Amniotic stem cell (primary cell): ENCODE data around the gene DCT.

Experiments
- DNase-seq: peaks from one replicate; lab custom pipeline; 2025; lab: John Stamatoyannopoulos, UW

DCT gene

GRCh38 chr13:94395860-94396259 lies 83.6 kb downstream of the DCT start:
- no peak for DNase-seq

GRCh38 chr13:94394723-94395122 lies 84.8 kb downstream of the DCT start:
- DNase-seq: no peak

DNA sequence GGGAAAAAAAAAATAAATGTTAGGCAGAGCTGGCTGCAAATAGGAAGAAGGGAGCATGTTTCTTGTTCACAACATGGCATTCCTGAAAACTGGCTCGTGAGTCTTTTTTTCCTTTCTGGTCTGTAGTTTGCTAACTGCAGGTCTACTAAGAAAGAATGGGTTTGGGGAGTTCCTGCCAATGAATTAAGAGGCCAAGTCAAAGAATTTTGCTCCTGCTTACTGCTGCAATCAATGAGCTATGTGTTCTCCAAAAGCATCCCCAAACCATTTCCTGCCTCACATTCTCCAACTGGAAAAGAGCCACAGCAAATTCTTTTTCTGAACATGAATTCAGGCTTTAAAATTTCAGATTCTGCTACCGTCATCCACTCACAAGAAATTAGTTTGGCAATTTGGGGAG lies 88.6 kb downstream of the DCT start:
- no peak for DNase-seq

DNA sequence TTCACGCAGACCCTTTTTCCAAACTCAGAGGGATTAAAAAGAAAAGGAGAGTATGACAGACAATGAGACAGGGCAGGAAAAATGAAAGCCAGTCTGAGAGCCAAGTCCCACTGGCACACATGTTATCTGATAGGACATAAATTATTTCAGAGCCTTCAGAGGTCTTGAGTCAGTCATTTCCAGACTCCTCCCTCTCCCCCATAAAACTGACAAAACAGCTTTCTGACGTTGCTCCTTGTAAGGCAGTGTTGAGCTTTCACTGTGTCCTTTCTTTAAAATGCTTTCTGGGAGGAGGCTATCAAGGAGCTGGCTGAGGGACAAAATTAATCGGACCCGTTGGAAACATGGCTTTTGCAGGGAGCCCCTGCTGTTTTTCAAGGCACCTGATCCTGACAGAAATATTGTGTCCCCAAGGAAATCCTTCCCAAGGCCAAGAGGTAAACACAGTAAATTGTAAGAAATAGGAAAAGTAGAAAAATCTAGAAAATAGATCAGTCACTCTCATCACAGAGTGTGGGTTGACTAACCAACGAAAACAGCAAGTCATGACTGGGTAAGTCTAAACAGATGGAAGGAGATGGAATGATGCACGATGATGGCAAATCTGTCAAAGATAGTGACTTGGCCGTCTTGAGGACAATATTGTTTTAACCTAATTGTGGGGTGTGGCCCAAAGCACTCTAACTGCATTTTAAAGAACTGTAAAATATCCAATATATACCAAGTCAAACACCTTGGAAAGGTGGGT lies 89.7 kb downstream of the DCT start:
- no peak for DNase-seq

GRCh38 chr13:94387047-94387446 lies 92.4 kb downstream of the DCT start:
- DNase-seq: no peak
